NT2/D1 (cell line): ENCODE results near the gene VRK3.
"Not testable (repeated sequence)": the region's sequence is repeated elsewhere in the genome, so short reads cannot be mapped to it uniquely, and the experiment has no call there.

Experiments
- SUZ12 ChIP-seq: IDR thresholded peaks from 2 replicates; pipeline ENCODE4 v1.6.1; 2011; ENCODE audit not compliant: insufficient read length, insufficient read depth; ENCODE audit errors: extremely low read depth
- YY1 ChIP-seq: IDR thresholded peaks from 2 replicates; pipeline ENCODE4 v1.6.1; 2011; ENCODE audit not compliant: insufficient read length, insufficient read depth
- ZNF274 ChIP-seq: IDR thresholded peaks from 2 replicates; pipeline ENCODE4 v1.6.1; 2011; ENCODE audit warnings: mild to moderate bottlenecking, low read depth, low read length

GRCh38 chr19:49958144-49958543, 67.0 kb downstream of the VRK3 start:
- TF ChIP-seq ZNF274, YY1, SUZ12: not testable (repeated sequence)
